ENCODE results near the gene TSGA10IP. TPM values are rescaled to one million over a fixed set of nuclear protein-coding genes. Genes with fewer than 3 reads are reported as not detected.
A peak's percentile ranks its signal among the peaks of the same experiment; 100 is the strongest.
"Not testable (repeated sequence)": the region's sequence is repeated elsewhere in the genome, so short reads cannot be mapped to it uniquely, and the experiment has no call there.

The TSGA10IP gene
- total RNA-seq, 2 experiments from 2014 or later = not detected

GRCh38 chr11:65947133-65947532 is 1.9 kb downstream of the TSGA10IP start:
- H3K36me3 Mint-ChIP-seq (ENCODE audit: low read depth) = no peaks in the 10 kb centered on the region
- no peak overlapping the region for H3K4me3 Mint-ChIP-seq
- ChIA-PET POLR2A (no interaction called here), CTCF (no interaction called here)
- H3K27ac Mint-ChIP-seq = no peak overlapping the region
- peaks cover 9% of the 10 kb centered on the region for H3K27me3 Mint-ChIP-seq (ENCODE audit: low read depth)
- ATAC-seq (no peak), DNase-seq (no peak)
- H3K9me3 Mint-ChIP-seq (ENCODE audit: insufficient read depth) = no peaks in the 10 kb centered on the region
- no peaks in the 10 kb centered on the region for H3K4me1 Mint-ChIP-seq (ENCODE audit: low read depth)

- no peaks in the 10 kb centered on the region for H3K36me3 Mint-ChIP-seq (ENCODE audit: low read depth)
- no peak for ATAC-seq
- H3K27me3 Mint-ChIP-seq (ENCODE audit: low read depth) = peaks cover 10% of the 10 kb centered on the region
- ChIA-PET POLR2A (no interaction called here), CTCF (interaction anchor here (1.2 to 1.3 kb wide), 3 partner anchors 11 to 59 kb away, joined by 4 to 6 read pairs (median 4); partner anchors contain the start of gene FIBP)
- DNase-seq = no peak
- H3K9me3 Mint-ChIP-seq (ENCODE audit: insufficient read depth) = no peaks in the 10 kb centered on the region
- H3K4me3 Mint-ChIP-seq = no peak overlapping the region
- H3K4me1 Mint-ChIP-seq (ENCODE audit: low read depth) = no peaks in the 10 kb centered on the region
- no peak overlapping the region for H3K27ac Mint-ChIP-seq
These were observed 2.4 kb downstream of the TSGA10IP start for GRCh38 chr11:65947603-65948125.

GRCh38 chr11:65950711-65951110 is 5.4 kb downstream of the TSGA10IP start:
- H3K36me3 Mint-ChIP-seq (ENCODE audit: low read depth); ATAC-seq; H3K27ac Mint-ChIP-seq; DNase-seq; POLR2A ChIA-PET; H3K4me3 Mint-ChIP-seq; H3K9me3 Mint-ChIP-seq (ENCODE audit: insufficient read depth); CTCF ChIA-PET; H3K4me1 Mint-ChIP-seq (ENCODE audit: low read depth): not testable (repeated sequence)
- peaks cover 10% of the 10 kb centered on the region for H3K27me3 Mint-ChIP-seq (ENCODE audit: low read depth)

- POLR2A ChIA-PET = interaction anchor here (0.6 to 1.4 kb wide), 4 partner anchors 24 to 98 kb away, joined by 3 to 5 read pairs (median 4); partner anchors contain the start of gene BANF1
These were observed 6.4 kb downstream of the TSGA10IP start for GRCh38 chr11:65951641-65952040.

GRCh38 chr11:65952052-65952521 is 6.8 kb downstream of the TSGA10IP start:
- CTCF ChIA-PET = interaction anchor here (1.2 kb wide), 1 partner anchor 20 kb away, joined by 4 read pairs; no protein-coding TSS in a partner anchor
- Mint-ChIP-seq H3K27me3 (ENCODE audit: low read depth) (peaks cover 10% of the 10 kb centered on the region), H3K27ac (no peak overlapping the region), H3K9me3 (ENCODE audit: insufficient read depth) (no peaks in the 10 kb centered on the region), H3K36me3 (ENCODE audit: low read depth) (no peaks in the 10 kb centered on the region), H3K4me1 (ENCODE audit: low read depth) (peaks cover 10% of the 10 kb centered on the region), H3K4me3 (no peak overlapping the region)
- POLR2A ChIA-PET = interaction anchor here (0.7 to 1.4 kb wide), 3 partner anchors 24 to 98 kb away, joined by 3 to 5 read pairs (median 3); no protein-coding TSS in a partner anchor
- ATAC-seq (no peak), DNase-seq (no peak)

More at GRCh38 chr11:65951641-65952040, 6.4 kb downstream of the TSGA10IP start:
- not testable (repeated sequence) for H3K4me3 Mint-ChIP-seq; H3K9me3 Mint-ChIP-seq (ENCODE audit: insufficient read depth); H3K4me1 Mint-ChIP-seq (ENCODE audit: low read depth); ATAC-seq; DNase-seq; H3K27ac Mint-ChIP-seq; H3K36me3 Mint-ChIP-seq (ENCODE audit: low read depth)
- CTCF ChIA-PET = interaction anchor here (1.2 kb wide), 1 partner anchor 20 kb away, joined by 4 read pairs; no protein-coding TSS in a partner anchor
- peaks cover 10% of the 10 kb centered on the region for H3K27me3 Mint-ChIP-seq (ENCODE audit: low read depth)

GRCh38 chr11:65953471-65953870 is 8.2 kb downstream of the TSGA10IP start:
- no peaks in the 10 kb centered on the region for H3K36me3 Mint-ChIP-seq (ENCODE audit: low read depth)
- no peak overlapping the region for H3K4me3 Mint-ChIP-seq
- ChIA-PET CTCF (no interaction called here), POLR2A (interaction anchor here (1.0 kb wide), 1 partner anchor 54 kb away, joined by 3 read pairs; the partner anchor contains the start of gene FOSL1)
- peaks cover 22% of the 10 kb centered on the region for H3K4me1 Mint-ChIP-seq (ENCODE audit: low read depth)
- H3K27me3 Mint-ChIP-seq (ENCODE audit: low read depth) = peaks cover 7% of the 10 kb centered on the region
- no peak overlapping the region for H3K27ac Mint-ChIP-seq
- no peak for DNase-seq
- no peaks in the 10 kb centered on the region for H3K9me3 Mint-ChIP-seq (ENCODE audit: insufficient read depth)
- ATAC-seq = no peak

GRCh38 chr11:65954771-65955170 is 9.5 kb downstream of the TSGA10IP start:
- ChIA-PET CTCF (interaction anchor here (1.1 to 1.4 kb wide), 3 partner anchors 23 to 67 kb away, joined by 3 to 7 read pairs (median 6); partner anchors contain the start of gene FIBP), POLR2A (interaction anchor here (1.4 kb wide), 1 partner anchor 52 kb away, joined by 4 read pairs; no protein-coding TSS in a partner anchor)
- peaks cover 5% of the 10 kb centered on the region for H3K27me3 Mint-ChIP-seq (ENCODE audit: low read depth)
- ATAC-seq (no peak), DNase-seq (no peak)
- H3K4me1 Mint-ChIP-seq (ENCODE audit: low read depth) = peaks cover 24% of the 10 kb centered on the region
- no peak overlapping the region for H3K4me3 Mint-ChIP-seq
- H3K9me3 Mint-ChIP-seq (ENCODE audit: insufficient read depth) = no peaks in the 10 kb centered on the region
- H3K27ac Mint-ChIP-seq = no peak overlapping the region
- no peaks in the 10 kb centered on the region for H3K36me3 Mint-ChIP-seq (ENCODE audit: low read depth)

GRCh38 chr11:65958291-65958690 is 13.0 kb downstream of the TSGA10IP start:
- Mint-ChIP-seq H3K4me3 (no peak overlapping the region), H3K9me3 (ENCODE audit: insufficient read depth) (no peaks in the 10 kb centered on the region), H3K4me1 (ENCODE audit: low read depth) (peaks cover 48% of the 10 kb centered on the region), H3K27me3 (ENCODE audit: low read depth) (no peaks in the 10 kb centered on the region), H3K36me3 (ENCODE audit: low read depth) (peaks cover 11% of the 10 kb centered on the region), H3K27ac (peak overlapping the region; percentile 32)
- ChIA-PET CTCF (interaction anchor here (0.7 to 6.0 kb wide), 5 partner anchors 30 to 98 kb away, joined by 3 to 35 read pairs (median 4); partner anchors contain the start of genes CCDC85B, FIBP and MUS81), POLR2A (interaction anchor here (0.5 to 0.8 kb wide), 2 partner anchors 68 to 1099 kb away, joined by 3 read pairs; partner anchors contain the start of gene CCDC85B)
- no peak for ATAC-seq
- no peak for DNase-seq

- ATAC-seq (no peak), DNase-seq (no peak)
- H3K27ac Mint-ChIP-seq = no peak overlapping the region
- peaks cover 53% of the 10 kb centered on the region for H3K4me1 Mint-ChIP-seq (ENCODE audit: low read depth)
- ChIA-PET POLR2A (interaction anchor here (0.8 to 1.1 kb wide), 2 partner anchors 30 to 68 kb away, joined by 3 read pairs; partner anchors contain the start of gene CCDC85B), CTCF (interaction anchor here (0.7 to 6.0 kb wide), 5 partner anchors 30 to 99 kb away, joined by 3 to 35 read pairs (median 4); partner anchors contain the start of genes CCDC85B, FIBP and MUS81)
- peaks cover 15% of the 10 kb centered on the region for H3K36me3 Mint-ChIP-seq (ENCODE audit: low read depth)
- no peaks in the 10 kb centered on the region for H3K9me3 Mint-ChIP-seq (ENCODE audit: insufficient read depth)
- H3K27me3 Mint-ChIP-seq (ENCODE audit: low read depth) = no peaks in the 10 kb centered on the region
- H3K4me3 Mint-ChIP-seq = no peak overlapping the region
These were observed 13.6 kb downstream of the TSGA10IP start for GRCh38 chr11:65958774-65959420.

GRCh38 chr11:65960824-65961266 is 15.6 kb downstream of the TSGA10IP start:
- H3K36me3 Mint-ChIP-seq (ENCODE audit: low read depth) = peaks cover 30% of the 10 kb centered on the region
- POLR2A ChIA-PET = interaction anchor here (0.9 to 2.0 kb wide), 5 partner anchors 20 to 72 kb away, joined by 3 to 10 read pairs (median 3); partner anchors contain the start of genes CCDC85B and FIBP
- no peaks in the 10 kb centered on the region for H3K27me3 Mint-ChIP-seq (ENCODE audit: low read depth)
- peak; percentile 2 for ATAC-seq
- CTCF ChIA-PET = interaction anchor here (1.1 to 6.0 kb wide), 5 partner anchors 29 to 181 kb away, joined by 3 to 35 read pairs (median 4); partner anchors contain the start of genes CCDC85B and MUS81
- no peaks in the 10 kb centered on the region for H3K9me3 Mint-ChIP-seq (ENCODE audit: insufficient read depth)
- peak overlapping the region; percentile 95 for H3K27ac Mint-ChIP-seq
- peaks cover 60% of the 10 kb centered on the region for H3K4me1 Mint-ChIP-seq (ENCODE audit: low read depth)
- peak overlapping the region; percentile 94 for H3K4me3 Mint-ChIP-seq
- DNase-seq = no peak

- POLR2A ChIA-PET = interaction anchor here (0.6 to 2.0 kb wide), 9 partner anchors 21 to 402 kb away, joined by 3 to 10 read pairs (median 3); partner anchors contain the start of genes CCDC85B, FIBP and MUS81
- DNase-seq (peak; percentile 98), ATAC-seq (peak; percentile 94)
- Mint-ChIP-seq H3K36me3 (ENCODE audit: low read depth) (peaks cover 33% of the 10 kb centered on the region), H3K9me3 (ENCODE audit: insufficient read depth) (no peaks in the 10 kb centered on the region), H3K4me1 (ENCODE audit: low read depth) (peaks cover 58% of the 10 kb centered on the region), H3K4me3 (peak within 1 kb of the TSS; percentile 94), H3K27me3 (ENCODE audit: low read depth) (no peaks in the 10 kb centered on the region), H3K27ac (peak within 1 kb of the TSS; percentile 95)
- CTCF ChIA-PET = interaction anchor here (1.1 to 6.0 kb wide), 6 partner anchors 24 to 182 kb away, joined by 3 to 35 read pairs (median 4); no protein-coding TSS in a partner anchor
These were observed 16.2 kb downstream of the TSGA10IP start, which contains the start of gene SART1 for GRCh38 chr11:65961267-65962140. Gene SART1, plus strand, starts transcription at chr11:65961734. Its CDS starts 47 bp downstream, at chr11:65961781.
